ENCODE results near the gene DNAH11.

GRCh38 chr7:21704359-21704758 is 161.5 kb downstream of the DNAH11 start:
- TF ChIP-seq CTCF (IDR thresholded peaks at IDR 0.05), result no peak
- TF ChIP-seq POLR2A (IDR thresholded peaks at IDR 0.05), result no peak
- no peak for TF ChIP-seq POLR2AphosphoS5 (IDR thresholded peaks at IDR 0.05; ENCODE audit: insufficient read depth in 1 of 2, low read depth in 1 of 2)

All from vagina (tissue), 2 donors.